ENCODE data around the gene PTPRG. TPM values are rescaled to one million over a fixed set of nuclear protein-coding genes. Genes with fewer than 3 reads are reported as not detected.

The PTPRG gene
- total and polyA plus RNA-seq, 10 of the 15 experiments (the other 5 are each of a cell fraction or from before 2014, with no cell fraction given): 0.29 to 20.7 (median 1.4) TPM

GRCh38 chr3:61595288-61595687 lies 33.9 kb downstream of the PTPRG start:
- BruUV-seq (replicated peaks): no TSS peak
- ChIA-PET CTCF (no interaction called here), SMC1A (ENCODE audit: uncharacterized antibody, unreplicated experiment) (interaction anchor here (0.6 to 1.6 kb wide), 9 partner anchors 8 to 210 kb away, joined by 3 to 6 read pairs (median 3); no protein-coding TSS in a partner anchor), RAD21 (ENCODE audit: unreplicated experiment) (interaction anchor here (0.7 to 1.0 kb wide), 2 partner anchors 9 to 31 kb away, joined by 3 read pairs; no protein-coding TSS in a partner anchor), POLR2A (interaction anchor here (1.4 kb wide), 2 partner anchors 9 to 17 kb away, joined by 3 to 5 read pairs; no protein-coding TSS in a partner anchor)
- H2AFZ ChIP-seq (ENCODE audit: control insufficient read depth, low read depth, low read length): no peak overlapping the region
- no peak overlapping the region for H3K9ac ChIP-seq (ENCODE audit: control insufficient read depth, insufficient read depth, low read length)
- no peaks in the 10 kb centered on the region for H3K36me3 ChIP-seq (ENCODE audit: control insufficient read depth in 2 of 2, insufficient read depth in 2 of 2, low read length in 1 of 2)
- TF ChIP-seq, protein P1, sequence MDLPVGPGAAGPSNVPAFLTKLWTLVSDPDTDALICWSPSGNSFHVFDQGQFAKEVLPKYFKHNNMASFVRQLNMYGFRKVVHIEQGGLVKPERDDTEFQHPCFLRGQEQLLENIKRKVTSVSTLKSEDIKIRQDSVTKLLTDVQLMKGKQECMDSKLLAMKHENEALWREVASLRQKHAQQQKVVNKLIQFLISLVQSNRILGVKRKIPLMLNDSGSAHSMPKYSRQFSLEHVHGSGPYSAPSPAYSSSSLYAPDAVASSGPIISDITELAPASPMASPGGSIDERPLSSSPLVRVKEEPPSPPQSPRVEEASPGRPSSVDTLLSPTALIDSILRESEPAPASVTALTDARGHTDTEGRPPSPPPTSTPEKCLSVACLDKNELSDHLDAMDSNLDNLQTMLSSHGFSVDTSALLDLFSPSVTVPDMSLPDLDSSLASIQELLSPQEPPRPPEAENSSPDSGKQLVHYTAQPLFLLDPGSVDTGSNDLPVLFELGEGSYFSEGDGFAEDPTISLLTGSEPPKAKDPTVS (IDR thresholded peaks at IDR 0.05; ENCODE audit: low read depth, low read length): no peak
- no peak for TF ChIP-seq ZSCAN29 (IDR thresholded peaks at IDR 0.05)
- TF ChIP-seq TCF7 (IDR thresholded peaks at IDR 0.05; ENCODE audit: borderline replicate concordance): no peak
- no peak for TF ChIP-seq SMAD1 (IDR thresholded peaks at IDR 0.05; ENCODE audit: low read depth, partially characterized antibody)
- no peak for TF ChIP-seq BHLHE40 (IDR thresholded peaks at IDR 0.05; ENCODE audit: borderline replicate concordance in 1 of 2, low read depth in 2 of 2, low read length in 1 of 2)
- TF ChIP-seq, protein P2, sequence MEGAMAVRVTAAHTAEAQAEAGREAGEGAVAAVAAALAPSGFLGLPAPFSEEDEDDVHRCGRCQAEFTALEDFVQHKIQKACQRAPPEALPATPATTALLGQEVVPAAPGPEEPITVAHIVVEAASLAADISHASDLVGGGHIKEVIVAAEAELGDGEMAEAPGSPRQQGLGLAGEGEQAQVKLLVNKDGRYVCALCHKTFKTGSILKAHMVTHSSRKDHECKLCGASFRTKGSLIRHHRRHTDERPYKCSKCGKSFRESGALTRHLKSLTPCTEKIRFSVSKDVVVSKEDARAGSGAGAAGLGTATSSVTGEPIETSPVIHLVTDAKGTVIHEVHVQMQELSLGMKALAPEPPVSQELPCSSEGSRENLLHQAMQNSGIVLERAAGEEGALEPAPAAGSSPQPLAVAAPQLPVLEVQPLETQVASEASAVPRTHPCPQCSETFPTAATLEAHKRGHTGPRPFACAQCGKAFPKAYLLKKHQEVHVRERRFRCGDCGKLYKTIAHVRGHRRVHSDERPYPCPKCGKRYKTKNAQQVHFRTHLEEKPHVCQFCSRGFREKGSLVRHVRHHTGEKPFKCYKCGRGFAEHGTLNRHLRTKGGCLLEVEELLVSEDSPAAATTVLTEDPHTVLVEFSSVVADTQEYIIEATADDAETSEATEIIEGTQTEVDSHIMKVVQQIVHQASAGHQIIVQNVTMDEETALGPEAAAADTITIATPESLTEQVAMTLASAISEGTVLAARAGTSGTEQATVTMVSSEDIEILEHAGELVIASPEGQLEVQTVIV (IDR thresholded peaks at IDR 0.05; ENCODE audit: borderline replicate concordance, partially characterized antibody): no peak
- TF ChIP-seq SMARCA5 (IDR thresholded peaks at IDR 0.05): no peak
- no peak for TF ChIP-seq SP1 (IDR thresholded peaks at IDR 0.05; ENCODE audit: low read depth, low read length)
- TF ChIP-seq CREB1 (IDR thresholded peaks at IDR 0.05; ENCODE audit: low read depth): no peak
- no peak for TF ChIP-seq NR2F1 (conservative IDR thresholded peaks at IDR 0.05)
- no peak for TF ChIP-seq ASH2L (IDR thresholded peaks at IDR 0.05; ENCODE audit: borderline replicate concordance, low read depth)
- TF ChIP-seq WRNIP1 (IDR thresholded peaks at IDR 0.05; ENCODE audit: borderline replicate concordance, low read depth, low read length): no peak
- TF ChIP-seq IKZF1 (conservative IDR thresholded peaks at IDR 0.05): no peak
- no peak for TF ChIP-seq BACH1 (IDR thresholded peaks at IDR 0.05; ENCODE audit: borderline replicate concordance)
- no peak for TF ChIP-seq TCF3 (IDR thresholded peaks at IDR 0.05; ENCODE audit: borderline replicate concordance, insufficient read depth, low read depth, low read length)
- no peak for TF ChIP-seq HDAC6 (IDR thresholded peaks at IDR 0.05; ENCODE audit: unreplicated experiment)
- TF ChIP-seq PAX8 (IDR thresholded peaks at IDR 0.05): no peak
- no peak for TF ChIP-seq RELB (IDR thresholded peaks at IDR 0.05; ENCODE audit: low read depth)
- DNase-seq (ENCODE audit: low read depth, low spot score) (no peak), ATAC-seq (no peak), FAIRE-seq (no peak)
- no peaks in the 10 kb centered on the region for H4K20me1 ChIP-seq (ENCODE audit: control insufficient read depth, insufficient read depth)
- in situ Hi-C loops (cut with MboI): no loop called here
- H3K79me2 ChIP-seq (ENCODE audit: control insufficient read depth, insufficient read depth, low read length): no peaks in the 10 kb centered on the region
- H3K4me3 ChIP-seq: no peak overlapping the region
- no peaks in the 10 kb centered on the region for H3K9me3 ChIP-seq (replicated peaks; ENCODE audit: control insufficient read depth, insufficient read depth, low read length)
- intact Hi-C loops (cut with micrococcal nuclease; ENCODE audit: unreplicated experiment): no loop called here
- H3K27ac ChIP-seq (ENCODE audit: control insufficient read depth, insufficient read depth): no peak overlapping the region
- H3K4me1 ChIP-seq (ENCODE audit: control insufficient read depth, insufficient read depth, low read length): no peaks in the 10 kb centered on the region
- H3K27me3 ChIP-seq (replicated peaks in 1 of 2; ENCODE audit: control insufficient read depth in 2 of 2, insufficient read depth in 2 of 2, low read length in 1 of 2): no peaks in the 10 kb centered on the region; a peak in 1 of 4 replicates
- WGBS (ENCODE audit: insufficient coverage, insufficient replicate concordance, low lambda C conversion rate, missing lambda C conversion rate): 0% methylated on average over 1 of the region's 1 CpG
- no peak overlapping the region for H3K4me2 ChIP-seq (ENCODE audit: control insufficient read depth, insufficient read depth)
